ENCODE results near the gene CACNB1. TPM values are rescaled to one million over a fixed set of nuclear protein-coding genes. Genes with fewer than 3 reads are reported as not detected.

Gene CACNB1
- total RNA-seq, 2 donors from 2014 or later = 3.4 to 17.8 TPM

GRCh38 chr17:39231591-39232551 is 34.4 kb upstream of the CACNB1 start:
- intact Hi-C loops (cut with DNase I) = no loop called here
- H3K27me3 ChIP-seq (replicated peaks; ENCODE audit: insufficient read depth) = no peaks in the 10 kb centered on the region
- no peaks in the 10 kb centered on the region for H3K4me1 ChIP-seq (replicated peaks)
- H3K36me3 ChIP-seq = no peaks in the 10 kb centered on the region
- no peak overlapping the region for H3K27ac ChIP-seq
- H3K4me3 ChIP-seq = no peak overlapping the region
- WGBS = 16% methylated on average over 22 of the region's 22 CpGs
- DNase-seq (ENCODE audit: low spot score) = no peak
- H3K9me3 ChIP-seq = no peaks in the 10 kb centered on the region
- peak in 3 of 4 experiments; percentile 56 to 76 (median 74) for TF ChIP-seq CTCF (IDR thresholded peaks at IDR 0.05)
- TF ChIP-seq POLR2AphosphoS5 (IDR thresholded peaks at IDR 0.05) = peak; percentile 18
- no peak for TF ChIP-seq POLR2A (IDR thresholded peaks at IDR 0.05)

DNA sequence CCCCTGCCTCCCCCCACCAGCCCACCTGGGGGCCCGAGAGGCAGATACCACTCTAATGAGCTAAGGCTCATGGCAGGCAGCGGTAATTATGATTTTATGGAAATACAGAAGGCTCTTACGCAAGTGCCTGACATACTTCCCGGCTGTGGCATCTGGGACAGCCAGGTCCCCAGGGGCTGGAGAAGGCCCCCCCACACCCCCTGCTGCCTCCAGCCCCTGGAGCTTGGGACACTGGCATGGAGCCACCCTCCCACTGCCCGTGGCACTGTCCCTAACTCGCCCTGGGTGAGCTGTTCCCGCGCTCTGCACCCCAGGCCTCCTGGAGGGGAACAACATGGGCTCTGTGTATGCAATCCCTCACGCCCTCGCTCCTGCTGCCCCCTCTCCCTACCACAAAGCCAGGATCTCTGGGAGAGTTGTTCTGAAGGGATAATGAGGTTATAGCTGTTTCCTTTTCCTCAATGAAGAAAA is 33.7 kb upstream of the CACNB1 start:
- intact Hi-C loops (cut with DNase I) = no loop called here
- WGBS = 45% methylated on average over 10 of the region's 10 CpGs
- TF ChIP-seq POLR2A (IDR thresholded peaks at IDR 0.05) (no peak), POLR2AphosphoS5 (IDR thresholded peaks at IDR 0.05) (no peak), CTCF (IDR thresholded peaks at IDR 0.05) (no peak)
- Histone ChIP-seq H3K9me3 (no peaks in the 10 kb centered on the region), H3K4me1 (replicated peaks) (no peaks in the 10 kb centered on the region), H3K27me3 (replicated peaks; ENCODE audit: insufficient read depth) (peaks cover under 1% of the 10 kb centered on the region), H3K36me3 (no peaks in the 10 kb centered on the region), H3K27ac (no peak overlapping the region), H3K4me3 (no peak overlapping the region)
- no peak for DNase-seq (ENCODE audit: low spot score)

- no peak overlapping the region for H3K4me3 ChIP-seq
- peaks cover 4% of the 10 kb centered on the region for H3K27me3 ChIP-seq (replicated peaks; ENCODE audit: insufficient read depth)
- 75% methylated on average over 1 of the region's 1 CpG for WGBS
- no peaks in the 10 kb centered on the region for H3K36me3 ChIP-seq
- no peak for TF ChIP-seq POLR2A (IDR thresholded peaks at IDR 0.05)
- no peak for TF ChIP-seq CTCF (IDR thresholded peaks at IDR 0.05)
- no peak for TF ChIP-seq POLR2AphosphoS5 (IDR thresholded peaks at IDR 0.05)
- intact Hi-C loops (cut with DNase I) = no loop called here
- no peaks in the 10 kb centered on the region for H3K9me3 ChIP-seq
- DNase-seq (ENCODE audit: low spot score) = no peak
- H3K27ac ChIP-seq = no peak overlapping the region
- H3K4me1 ChIP-seq (replicated peaks) = no peaks in the 10 kb centered on the region
Observed at GRCh38 chr17:39230361-39230760, 32.9 kb upstream of the CACNB1 start.

DNA sequence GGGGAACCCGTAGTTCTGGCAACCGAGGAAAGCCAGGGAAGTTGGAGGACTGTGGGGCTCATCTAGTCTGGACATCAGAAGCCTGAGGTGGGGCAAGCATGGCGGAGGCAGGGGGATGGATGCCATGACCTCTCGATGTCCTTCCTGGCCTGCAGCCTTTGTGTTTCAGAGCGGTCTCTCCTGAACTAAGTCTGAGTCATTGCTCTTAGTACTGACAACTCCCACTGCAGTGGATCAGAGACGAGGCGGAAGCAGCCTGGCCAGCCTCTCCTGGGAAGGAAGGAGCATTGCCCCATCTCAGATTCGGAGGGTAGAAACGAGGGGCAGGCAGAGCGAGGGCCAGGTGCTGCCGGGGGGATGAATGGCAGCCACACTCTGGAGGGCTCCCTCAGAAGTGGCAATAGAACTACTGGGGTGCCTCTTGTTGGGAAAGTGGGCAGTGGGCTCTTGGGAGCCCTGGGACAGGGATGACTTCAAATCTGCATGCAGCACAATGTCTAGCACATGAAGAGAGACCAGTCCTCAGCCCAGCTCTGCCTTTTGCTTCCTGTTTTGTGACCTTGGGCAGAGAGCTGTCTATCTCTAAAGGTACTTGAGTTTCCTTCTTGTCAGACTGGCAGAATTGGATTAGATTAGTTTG is 31.9 kb upstream of the CACNB1 start:
- H3K27ac ChIP-seq = no peak overlapping the region
- TF ChIP-seq CTCF (IDR thresholded peaks at IDR 0.05) (no peak), POLR2A (IDR thresholded peaks at IDR 0.05) (no peak), POLR2AphosphoS5 (IDR thresholded peaks at IDR 0.05) (no peak)
- H3K9me3 ChIP-seq = no peaks in the 10 kb centered on the region
- no peaks in the 10 kb centered on the region for H3K4me1 ChIP-seq (replicated peaks)
- H3K27me3 ChIP-seq (replicated peaks; ENCODE audit: insufficient read depth) = peaks cover 8% of the 10 kb centered on the region
- 77% methylated on average over 11 of the region's 11 CpGs for WGBS
- no peak for DNase-seq (ENCODE audit: low spot score)
- intact Hi-C loops (cut with DNase I) = no loop called here
- H3K4me3 ChIP-seq = no peak overlapping the region
- H3K36me3 ChIP-seq = no peaks in the 10 kb centered on the region
